Measurements from ENCODE around the gene ERVV-1. TPM values are rescaled to one million over a fixed set of nuclear protein-coding genes. Genes with fewer than 3 reads are reported as not detected.
"Not testable (repeated sequence)": the region's sequence is repeated elsewhere in the genome, so short reads cannot be mapped to it uniquely, and the experiment has no call there.

Gene ERVV-1
- polyA plus RNA-seq, 4 donors, result 0.16 to 0.18 TPM; not detected in 2

DNA sequence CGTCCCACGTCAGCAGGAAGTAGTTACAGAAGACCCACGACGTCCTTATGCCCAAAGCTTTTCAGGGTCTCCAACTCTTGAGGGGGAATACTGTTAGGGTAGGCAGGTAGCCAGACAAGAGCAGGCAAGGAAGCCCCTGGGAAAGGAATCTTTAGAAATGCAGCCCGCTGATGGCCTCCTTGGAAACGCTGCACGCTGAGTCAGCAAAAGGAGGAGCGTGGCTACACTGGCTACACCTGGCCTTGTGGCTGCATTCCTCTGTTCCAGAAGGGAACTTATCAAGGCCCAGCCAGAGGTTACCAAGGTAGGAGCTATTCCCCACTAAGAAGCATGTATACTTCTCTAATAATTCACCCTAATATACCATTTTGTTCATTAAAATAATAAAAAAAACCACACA, 2.0 kb downstream of the ERVV-1 start:
- DNase-seq (ENCODE audit: low read depth in 4 of 4, low spot score in 3 of 4), result no peak

DNA sequence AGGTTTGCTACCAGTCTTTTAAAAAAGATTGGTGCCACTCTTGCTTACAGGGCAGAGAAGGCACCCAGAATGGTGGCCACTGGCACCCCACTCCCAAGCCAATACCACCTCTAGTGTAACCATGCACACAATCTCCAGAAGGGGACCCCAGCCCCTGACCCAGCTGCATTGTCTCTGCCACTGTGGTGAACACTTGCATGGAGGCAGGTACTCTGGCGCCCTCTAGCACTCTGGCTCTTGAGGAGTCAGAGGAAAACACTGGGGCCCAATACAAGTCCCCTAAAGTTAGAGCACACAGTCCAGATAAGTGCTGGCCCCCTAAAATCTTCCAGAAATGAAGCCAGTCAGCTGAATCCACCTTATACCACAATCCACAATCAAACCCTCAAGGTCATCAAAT, 6.0 kb downstream of the ERVV-1 start:
- DNase-seq (ENCODE audit: low read depth in 4 of 4, low spot score in 3 of 4), result no peak

DNA sequence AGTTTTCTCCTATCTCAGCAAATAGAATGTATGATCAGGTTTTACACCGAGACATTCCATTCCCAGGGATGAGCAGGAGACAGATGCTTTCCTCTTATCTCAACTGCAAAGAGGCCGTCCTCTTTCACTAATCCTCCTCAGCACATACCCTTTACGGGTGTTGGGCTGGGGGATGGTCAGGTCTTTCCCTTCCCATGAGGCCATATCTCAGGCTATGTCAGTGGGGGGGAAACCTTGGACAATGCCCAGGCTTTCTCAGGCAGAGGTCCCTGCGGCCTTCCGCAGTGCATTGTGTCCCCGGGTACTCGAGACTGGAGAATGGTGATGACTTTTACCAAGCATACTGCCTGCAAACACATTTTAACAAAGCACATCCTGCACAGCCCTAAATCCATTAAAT, 14.6 kb downstream of the ERVV-1 start:
- not testable (repeated sequence) for DNase-seq (ENCODE audit: low read depth in 4 of 4, low spot score in 3 of 4)

DNA sequence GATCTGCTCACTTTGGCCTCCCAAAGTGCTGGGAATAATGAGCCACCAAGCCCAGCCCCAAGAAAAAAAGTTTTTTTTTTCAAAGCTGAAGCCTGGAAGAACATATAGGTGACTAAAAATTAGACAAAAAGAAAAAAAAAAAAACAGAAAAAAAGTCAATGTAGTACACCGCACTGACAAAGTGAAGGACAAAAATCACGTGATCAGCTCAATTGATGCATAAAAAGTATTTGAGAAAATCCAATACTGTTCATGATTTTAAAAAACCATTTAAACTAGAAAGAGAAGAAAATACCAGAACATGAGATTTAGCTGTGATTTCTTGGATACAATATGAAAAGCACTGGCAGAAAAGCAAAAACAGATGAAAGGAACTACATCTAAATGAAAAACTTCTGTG, 20.3 kb downstream of the ERVV-1 start:
- DNase-seq (ENCODE audit: low read depth in 4 of 4, low spot score in 3 of 4), result no peak

DNA sequence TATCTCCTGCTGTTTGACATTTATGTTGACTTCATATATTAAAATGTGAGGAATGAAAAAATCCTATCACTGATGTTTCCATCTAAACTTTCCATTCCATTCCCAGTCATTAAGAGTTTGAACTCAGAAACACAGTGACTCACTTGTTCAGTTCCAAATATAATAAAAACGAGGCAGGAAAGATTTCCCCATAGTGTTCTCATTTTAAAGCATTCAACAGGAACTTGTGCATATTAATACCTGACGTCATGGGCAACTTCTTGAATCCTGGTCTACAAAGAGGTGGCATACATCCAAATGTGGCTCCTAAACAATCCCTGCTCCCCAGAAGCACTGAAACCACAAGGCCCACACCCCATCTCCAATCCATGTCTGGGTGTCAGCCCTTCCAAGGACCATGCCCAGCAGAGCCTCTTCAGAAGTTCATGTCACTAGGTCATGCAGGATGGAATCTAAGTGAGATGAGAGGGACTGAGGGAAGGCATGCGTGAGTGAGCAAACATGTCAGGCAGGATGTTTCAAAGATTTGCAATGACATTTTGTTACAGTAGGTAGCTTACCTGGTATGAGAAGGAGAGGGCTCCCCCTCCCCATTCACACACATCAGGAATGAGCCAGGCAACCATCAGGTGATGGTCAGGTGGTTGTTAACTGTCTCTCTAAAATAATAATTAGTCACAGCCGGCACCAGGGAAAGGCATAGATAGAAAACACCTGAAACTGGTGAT, 21.4 kb downstream of the ERVV-1 start:
- DNase-seq (ENCODE audit: low read depth in 4 of 4, low spot score in 3 of 4), result no peak

DNA sequence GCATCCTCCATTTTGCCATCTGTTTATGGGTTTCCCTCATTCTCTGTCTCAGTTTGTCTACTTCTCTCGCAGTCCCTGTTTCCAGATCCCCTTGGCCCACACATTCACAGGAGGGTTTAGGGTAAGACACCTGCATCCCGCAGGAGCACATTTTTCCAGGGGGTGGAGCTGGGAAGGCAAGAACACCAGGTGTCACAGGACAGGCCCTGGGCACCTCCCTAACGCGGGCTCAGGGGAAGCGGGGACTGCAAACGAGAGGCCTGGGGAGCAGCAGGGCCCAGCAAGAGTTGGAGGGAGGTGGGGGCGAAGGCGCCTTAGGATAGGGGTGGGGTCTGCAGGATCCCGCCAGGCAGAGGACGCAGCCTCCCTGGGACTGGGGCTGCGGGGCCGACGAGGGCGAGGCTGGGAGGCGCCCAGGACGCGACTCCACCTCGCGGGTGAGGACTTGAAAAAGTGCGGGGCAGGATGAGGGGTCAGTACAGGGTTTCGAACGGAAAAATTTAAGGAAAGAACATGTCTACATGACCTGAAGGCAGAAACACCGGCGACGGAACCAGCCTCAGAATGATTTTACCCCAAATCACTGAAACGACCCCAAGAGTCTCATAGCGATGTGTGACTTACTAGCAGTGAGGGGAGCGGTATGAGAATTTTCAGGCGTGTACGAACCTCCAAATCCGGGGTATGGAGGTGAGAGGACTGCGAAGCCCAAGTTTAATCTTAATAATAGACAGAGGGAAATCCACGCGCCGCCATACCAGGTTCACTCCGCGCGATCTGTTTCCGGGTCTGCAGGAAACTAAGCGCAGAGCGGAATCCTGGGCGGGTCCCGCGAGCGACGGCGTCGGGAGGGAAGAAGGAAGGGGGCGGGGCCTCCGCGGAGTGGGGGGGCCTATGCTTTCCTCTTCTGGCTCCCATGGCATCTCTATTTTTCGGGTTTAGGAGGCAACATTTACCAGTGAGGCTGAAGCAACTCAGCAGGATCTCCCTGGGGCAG, 23.7 kb downstream of the ERVV-1 start:
- peak in 3 of 4 donors; percentile 36 to 39 (median 37) for DNase-seq (ENCODE audit: low read depth in 4 of 4, low spot score in 3 of 4)

DNA sequence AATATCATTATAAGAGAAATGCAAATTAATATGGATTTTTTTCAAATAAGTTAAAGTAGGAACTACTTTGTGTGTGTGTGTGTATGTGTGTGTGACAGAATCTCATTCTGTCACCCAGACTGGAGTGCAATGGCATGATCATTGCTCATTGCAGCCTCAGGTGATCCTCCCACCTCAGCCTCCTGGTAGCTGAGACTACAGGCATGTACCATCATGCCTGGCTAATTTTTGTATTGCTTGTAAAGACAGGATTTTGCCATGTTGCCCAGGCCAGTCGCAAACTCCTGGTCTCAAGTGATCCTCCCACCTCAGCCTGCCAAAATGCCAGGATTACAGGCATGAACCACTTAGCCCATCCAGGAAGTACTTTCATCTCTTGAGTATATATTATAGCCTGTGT, 27.6 kb downstream of the ERVV-1 start:
- DNase-seq (ENCODE audit: low read depth in 4 of 4, low spot score in 3 of 4), result no peak

DNA sequence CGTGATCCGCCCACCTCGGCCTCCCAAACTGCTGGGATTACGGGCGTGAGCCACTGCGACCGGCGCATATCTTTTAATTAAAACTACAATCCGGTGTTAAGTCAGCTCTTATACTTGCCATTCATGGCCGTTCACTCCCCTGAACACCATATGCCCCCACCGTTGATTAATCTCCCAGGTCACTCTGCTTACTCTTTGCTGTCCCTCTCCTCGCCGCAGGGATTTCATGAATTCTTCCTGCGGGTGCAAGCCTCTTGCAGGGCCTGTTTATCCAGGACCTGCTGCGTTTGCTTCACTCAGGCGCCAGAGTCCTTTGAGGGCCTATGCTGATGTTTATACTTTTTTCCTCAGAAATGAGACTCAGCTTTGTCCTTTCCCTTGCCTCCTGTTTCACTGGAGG, 31.8 kb downstream of the ERVV-1 start:
- DNase-seq (ENCODE audit: low read depth in 4 of 4, low spot score in 3 of 4), result no peak

DNA sequence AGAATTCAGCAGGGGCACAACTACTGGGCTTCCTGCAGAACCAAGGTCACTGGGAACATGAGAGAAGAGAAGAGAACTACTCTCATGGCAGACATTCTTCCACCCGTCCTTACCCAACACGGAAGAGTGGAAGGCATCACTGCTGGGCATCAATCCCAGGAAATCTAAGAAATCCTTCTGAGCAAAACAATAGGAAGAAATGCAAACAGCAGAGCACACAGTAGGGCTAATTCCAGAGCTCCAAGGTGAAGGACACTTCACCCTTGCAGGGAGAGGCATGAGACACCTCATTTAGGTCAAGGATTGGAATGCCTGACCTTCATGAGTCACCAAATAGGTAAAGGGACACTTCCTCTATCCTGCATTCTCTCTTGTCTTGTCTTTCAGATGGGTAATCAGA, 33.7 kb downstream of the ERVV-1 start:
- no peak for DNase-seq (ENCODE audit: low read depth in 4 of 4, low spot score in 3 of 4)

DNA sequence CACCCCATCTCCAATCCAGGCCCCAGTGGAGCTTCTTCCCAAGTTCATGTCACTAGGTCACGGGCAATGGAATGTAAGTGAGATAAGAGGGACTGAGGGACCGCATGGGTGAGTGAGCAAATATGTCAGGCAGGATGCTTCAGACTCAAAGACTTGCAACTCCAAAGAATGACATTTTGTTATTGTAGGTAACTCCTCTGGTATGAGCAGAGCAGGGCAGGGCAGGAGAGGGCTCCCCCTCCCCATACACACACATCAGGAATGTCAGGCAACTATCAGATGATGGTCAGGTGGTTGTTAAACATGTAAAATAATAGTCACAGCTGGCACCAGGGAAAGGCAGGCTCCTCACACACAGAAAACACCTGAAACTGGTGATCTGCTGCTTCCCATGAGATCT, 41.4 kb downstream of the ERVV-1 start:
- no peak for DNase-seq (ENCODE audit: low read depth in 4 of 4, low spot score in 3 of 4)

DNA sequence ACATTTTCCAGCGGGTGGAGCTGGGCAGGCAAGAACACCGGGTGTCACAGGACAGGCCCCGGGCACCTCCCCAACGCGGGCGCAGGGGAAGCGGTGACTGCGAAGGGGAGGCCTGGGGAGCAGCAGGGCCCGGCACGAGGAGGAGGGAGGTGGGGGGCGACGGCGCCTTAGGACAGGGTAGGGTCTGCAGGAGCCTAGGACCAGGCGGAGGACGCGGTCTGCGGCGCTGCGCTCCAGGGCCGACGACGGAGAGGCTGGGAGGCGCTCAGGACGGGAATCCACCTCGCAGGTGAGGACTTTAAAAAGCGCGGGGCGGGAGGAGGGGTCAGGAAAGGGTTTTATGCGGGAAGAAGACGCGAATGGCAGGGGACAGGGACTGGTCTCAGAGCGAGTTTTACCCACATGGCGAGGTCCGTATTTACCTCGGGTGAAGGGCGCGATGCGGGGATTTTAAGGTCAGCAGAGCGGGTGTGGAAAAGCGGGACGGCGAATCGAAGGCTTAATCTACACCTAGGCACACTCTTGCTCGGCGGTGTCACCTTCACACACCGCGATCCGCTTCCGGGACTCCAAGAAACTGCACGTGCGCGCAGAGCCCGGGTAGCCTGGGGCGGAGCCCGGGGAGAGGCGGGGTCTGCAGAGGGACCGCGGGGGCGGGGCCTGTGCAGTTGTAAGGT, 44.3 kb downstream of the ERVV-1 start:
- peak in 2 of 4 donors; percentile 46 to 51 for DNase-seq (ENCODE audit: low read depth in 4 of 4, low spot score in 3 of 4)

Other genes with a start within 250 kb of the ERVV-1 start
- gene ZNF600, start 227.1 kb upstream of the ERVV-1 start, polyA plus RNA-seq (ENCODE audit: insufficient read length in 4 of 4), result 10 to 100 TPM in 1 of 4 donors, 1 to 10 TPM in 3; 4.5 to 10.3 (median 8.0) TPM
- gene ZNF28, start 192.3 kb upstream of the ERVV-1 start, polyA plus RNA-seq (ENCODE audit: insufficient read length in 4 of 4), result 10 to 100 TPM; 13.6 to 24.7 (median 21.8) TPM
- gene ZNF468, start 156.3 kb upstream of the ERVV-1 start, polyA plus RNA-seq (ENCODE audit: insufficient read length in 4 of 4), result 10 to 100 TPM; 19.7 to 43.0 (median 37.5) TPM
- 10 to 100 TPM; 13.0 to 44.0 (median 24.2) TPM for gene ZNF320, start 116.3 kb upstream of the ERVV-1 start, polyA plus RNA-seq (ENCODE audit: insufficient read length in 4 of 4)
- 10 to 100 TPM in 3 of 4 donors, 1 to 10 TPM in 1; 3.6 to 17.5 (median 13.9) TPM for gene ZNF888, start 90.5 kb upstream of the ERVV-1 start, polyA plus RNA-seq (ENCODE audit: insufficient read length in 4 of 4)
- gene ZNF816, start 51.0 kb upstream of the ERVV-1 start, polyA plus RNA-seq (ENCODE audit: insufficient read length in 4 of 4), result 10 to 100 TPM in 3 of 4 donors, 1 to 10 TPM in 1; 8.0 to 19.4 (median 15.2) TPM
- gene ERVV-2, start 30.8 kb downstream of the ERVV-1 start, polyA plus RNA-seq (ENCODE audit: insufficient read length in 4 of 4), result under 1 TPM in 1 of 4 donors, not detected in 3; 0.20 TPM
- gene ZNF160, start 89.5 kb downstream of the ERVV-1 start, polyA plus RNA-seq (ENCODE audit: insufficient read length in 4 of 4), result 10 to 100 TPM; 29.1 to 65.9 (median 44.3) TPM
- 10 to 100 TPM; 21.1 to 25.7 (median 21.6) TPM for gene ZNF415, start 119.0 kb downstream of the ERVV-1 start, polyA plus RNA-seq (ENCODE audit: insufficient read length in 4 of 4)
- gene ZNF347, start 145.1 kb downstream of the ERVV-1 start, polyA plus RNA-seq (ENCODE audit: insufficient read length in 4 of 4), result 10 to 100 TPM in 3 of 4 donors, 1 to 10 TPM in 1; 9.4 to 14.0 (median 12.4) TPM
- gene ZNF665, start 179.4 kb downstream of the ERVV-1 start, polyA plus RNA-seq (ENCODE audit: insufficient read length in 4 of 4), result 1 to 10 TPM; 6.8 to 9.3 (median 9.0) TPM
- gene ZNF677, start 241.0 kb downstream of the ERVV-1 start, polyA plus RNA-seq (ENCODE audit: insufficient read length in 4 of 4), result 10 to 100 TPM; 48.5 to 54.5 (median 49.2) TPM
- gene VN1R2, start 244.4 kb downstream of the ERVV-1 start, polyA plus RNA-seq (ENCODE audit: insufficient read length in 4 of 4), result under 1 TPM in 2 of 4 donors, not detected in 2; 0.15 to 0.34 TPM